ENCODE data around the gene USP14.
"Not testable (repeated sequence)": the region's sequence is repeated elsewhere in the genome, so short reads cannot be mapped to it uniquely, and the experiment has no call there.

Gene USP14

DNA sequence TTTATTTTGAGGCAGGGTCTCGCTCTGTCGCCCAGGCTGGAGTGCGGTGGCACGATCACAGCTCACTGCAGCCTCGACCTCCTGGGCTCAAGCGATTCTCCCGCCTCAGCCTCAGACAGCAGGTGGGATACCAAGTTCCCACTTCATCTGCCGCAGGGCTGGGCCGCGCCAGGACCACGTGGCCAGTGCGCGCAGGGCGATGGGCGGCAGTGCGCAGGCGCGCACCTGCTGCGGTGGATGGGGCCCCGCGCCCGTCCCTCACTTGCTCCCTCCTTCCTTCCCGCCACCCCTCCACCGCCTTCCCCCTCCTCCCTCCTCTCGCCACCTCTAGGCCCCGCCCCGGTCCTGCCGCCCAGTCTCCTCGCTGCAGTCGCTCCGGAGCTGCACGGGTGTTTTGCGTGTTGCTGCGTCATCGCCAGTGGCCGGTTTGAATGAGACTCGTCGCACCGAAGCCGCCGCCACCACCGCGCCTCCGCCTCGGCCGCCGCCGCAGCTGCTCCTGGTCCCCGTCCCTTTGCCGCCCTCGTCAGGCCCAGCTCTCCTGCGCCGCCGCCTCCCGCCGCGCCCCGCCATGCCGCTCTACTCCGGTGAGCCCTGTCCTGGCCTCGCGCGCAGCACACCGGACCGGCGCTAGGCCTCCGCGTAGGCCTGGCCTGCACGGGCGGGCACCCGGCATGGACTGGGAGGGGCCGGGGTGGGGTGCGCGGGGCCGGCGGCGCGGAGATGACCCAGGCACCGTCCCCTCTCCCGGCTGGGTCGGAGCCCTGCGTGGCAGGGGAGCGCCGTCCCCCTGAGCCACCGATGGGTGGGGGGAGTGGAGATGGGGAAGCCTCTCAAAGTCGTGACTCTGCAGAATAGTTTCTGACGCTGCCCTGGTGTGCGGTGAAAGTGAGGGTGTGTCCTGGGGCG is at the start of gene USP14:
Gene USP14 (plus strand): TSS at position 430 of the 909 bp plus-strand sequence. CDS start 142 bp downstream, at position 572.
- DNase-seq (ENCODE audit: low read depth, low spot score): peak; percentile 99

DNA sequence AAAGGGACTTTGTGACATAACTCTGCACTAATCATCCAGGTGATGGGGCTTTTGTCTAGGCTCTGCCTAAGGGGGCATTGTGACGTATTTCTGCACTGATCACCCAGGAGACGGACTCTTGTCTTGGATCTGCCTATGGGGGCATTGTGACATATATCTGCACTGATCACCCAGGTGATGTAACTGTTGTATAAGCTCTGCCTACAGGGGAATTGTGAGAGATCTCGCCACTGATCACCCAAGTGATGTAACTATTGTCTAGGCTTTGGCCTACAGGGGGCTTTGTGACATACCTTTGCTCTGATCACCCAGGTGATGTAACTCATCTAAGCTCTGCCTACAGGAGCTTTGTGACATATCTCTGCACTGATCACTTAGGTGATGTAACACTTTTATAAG is 49.7 kb upstream of the USP14 start:
- DNase-seq (ENCODE audit: low read depth, low spot score): not testable (repeated sequence)

DNA sequence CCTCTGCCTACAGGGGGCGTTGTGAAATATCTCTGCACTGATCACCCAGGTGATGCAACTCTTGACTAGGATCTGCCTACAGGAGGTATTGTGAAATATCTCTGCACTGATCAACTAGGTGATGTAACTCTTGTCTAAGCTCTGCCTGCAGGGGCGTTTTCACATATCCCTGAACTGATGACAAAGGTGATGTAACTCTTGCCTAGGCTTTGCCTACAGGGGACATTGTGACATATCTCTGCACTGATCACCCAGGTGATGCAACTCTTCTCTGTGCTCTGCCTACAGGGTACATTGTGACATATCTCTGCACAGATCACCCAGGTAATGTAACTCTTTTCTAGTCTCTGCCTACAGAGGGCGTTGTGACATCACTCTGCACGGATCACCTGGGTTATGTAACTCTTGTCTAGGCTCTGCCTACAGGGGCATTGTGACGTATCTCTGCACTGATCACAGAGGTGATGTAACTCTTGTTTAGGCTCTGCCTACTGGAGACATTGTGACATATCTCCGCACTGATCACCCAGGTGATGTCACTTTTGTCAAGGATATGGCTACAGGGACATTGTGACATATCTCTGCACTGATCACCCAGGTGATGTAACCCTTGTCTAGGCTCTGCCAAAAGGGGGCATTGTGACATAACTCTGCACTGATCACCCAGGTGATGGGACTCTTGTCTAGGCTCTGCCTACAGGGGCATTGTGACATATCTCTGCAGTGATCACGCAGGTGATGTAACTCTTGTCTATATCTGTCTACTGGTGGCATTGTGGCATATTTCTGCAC is 49.0 kb upstream of the USP14 start:
- not testable (repeated sequence) for DNase-seq (ENCODE audit: low read depth, low spot score)

- not testable (repeated sequence) for DNase-seq (ENCODE audit: low read depth, low spot score)
These were observed 48.5 kb upstream of the USP14 start for GRCh38 chr18:109922-110261.

DNA sequence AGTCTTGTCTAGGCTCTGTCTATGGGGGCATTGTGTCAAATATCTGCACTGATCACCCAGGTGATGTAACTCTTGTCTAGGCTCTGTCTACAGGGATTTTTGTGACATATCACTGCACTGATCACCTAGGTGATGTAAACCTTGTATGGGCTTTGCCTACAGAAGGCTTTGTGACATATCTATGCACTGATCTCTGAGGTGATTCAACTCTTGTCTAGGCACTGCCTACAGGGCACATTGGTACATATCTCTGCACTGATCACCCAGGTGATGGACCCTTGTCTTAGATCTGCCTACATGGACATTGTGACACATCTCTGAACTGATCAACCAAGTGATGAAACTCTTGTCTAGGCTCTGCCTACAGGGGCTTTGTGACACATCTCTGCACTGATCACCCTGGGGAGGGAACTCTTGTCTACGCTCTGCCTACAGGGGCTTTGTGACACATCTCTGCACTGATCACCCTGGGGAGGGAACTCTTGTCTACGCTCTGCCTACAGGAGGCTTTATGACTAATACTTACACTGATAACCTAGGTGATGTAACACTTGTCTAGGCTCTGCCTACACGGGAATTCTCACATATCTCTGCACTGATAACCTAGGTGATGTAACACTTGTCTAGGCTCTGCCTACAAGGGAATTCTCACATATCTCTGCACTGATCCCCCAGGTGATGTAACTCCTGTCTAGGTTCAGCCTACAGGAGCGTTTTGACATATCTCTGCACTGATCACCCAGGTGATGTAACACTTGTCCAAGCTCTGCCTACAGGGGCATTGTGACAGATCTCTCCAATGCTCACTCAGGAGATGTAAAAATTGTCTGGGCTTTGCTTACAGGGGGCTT is 47.8 kb upstream of the USP14 start:
- not testable (repeated sequence) for DNase-seq (ENCODE audit: low read depth, low spot score)

DNA sequence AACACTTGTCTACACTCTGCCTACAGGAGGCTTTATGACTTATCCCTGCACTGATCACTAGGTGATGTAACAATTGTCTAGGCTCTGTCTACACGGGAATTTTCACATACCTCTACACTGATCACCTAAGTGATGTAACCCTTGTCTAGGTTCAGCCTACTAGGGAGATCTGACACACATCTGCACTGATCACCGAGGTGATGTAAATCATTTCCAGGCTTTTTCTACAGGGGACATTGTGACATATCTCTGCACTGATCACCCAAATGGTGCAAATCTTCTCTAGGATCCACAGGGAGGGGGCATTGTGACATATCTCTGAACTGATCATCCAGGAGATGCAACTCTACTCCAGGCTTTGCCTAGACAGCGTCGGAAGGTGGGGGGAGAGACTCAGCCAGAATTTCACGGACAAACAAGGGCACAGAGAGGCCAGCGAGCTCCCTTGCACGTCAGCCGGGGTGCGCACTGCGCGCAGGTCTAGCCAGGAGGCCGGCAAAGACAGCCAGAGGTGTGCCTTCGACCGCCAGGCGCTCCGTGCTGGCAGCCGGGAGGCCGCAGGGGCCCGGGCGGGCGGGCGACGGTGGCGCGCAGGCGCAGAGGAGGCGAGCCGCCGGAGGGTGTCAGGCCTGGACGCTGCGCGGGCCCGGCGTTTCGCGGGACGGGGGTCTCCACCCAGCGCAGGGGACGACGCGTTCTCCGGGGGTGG is 46.9 kb upstream of the USP14 start:
- DNase-seq (ENCODE audit: low read depth, low spot score): peak; percentile 87

- DNase-seq (ENCODE audit: low read depth, low spot score): not testable (repeated sequence)
These were observed 46.2 kb upstream of the USP14 start for GRCh38 chr18:112015-112733.

GRCh38 chr18:120539-121260 is 37.7 kb upstream of the USP14 start:
- DNase-seq (ENCODE audit: low read depth, low spot score): not testable (repeated sequence)

GRCh38 chr18:135045-135444 is 23.3 kb upstream of the USP14 start:
- DNase-seq (ENCODE audit: low read depth, low spot score): no peak

GRCh38 chr18:136433-136832 is 21.9 kb upstream of the USP14 start:
- no peak for DNase-seq (ENCODE audit: low read depth, low spot score)

GRCh38 chr18:137327-137726 is 21.0 kb upstream of the USP14 start:
- no peak for DNase-seq (ENCODE audit: low read depth, low spot score)

DNA sequence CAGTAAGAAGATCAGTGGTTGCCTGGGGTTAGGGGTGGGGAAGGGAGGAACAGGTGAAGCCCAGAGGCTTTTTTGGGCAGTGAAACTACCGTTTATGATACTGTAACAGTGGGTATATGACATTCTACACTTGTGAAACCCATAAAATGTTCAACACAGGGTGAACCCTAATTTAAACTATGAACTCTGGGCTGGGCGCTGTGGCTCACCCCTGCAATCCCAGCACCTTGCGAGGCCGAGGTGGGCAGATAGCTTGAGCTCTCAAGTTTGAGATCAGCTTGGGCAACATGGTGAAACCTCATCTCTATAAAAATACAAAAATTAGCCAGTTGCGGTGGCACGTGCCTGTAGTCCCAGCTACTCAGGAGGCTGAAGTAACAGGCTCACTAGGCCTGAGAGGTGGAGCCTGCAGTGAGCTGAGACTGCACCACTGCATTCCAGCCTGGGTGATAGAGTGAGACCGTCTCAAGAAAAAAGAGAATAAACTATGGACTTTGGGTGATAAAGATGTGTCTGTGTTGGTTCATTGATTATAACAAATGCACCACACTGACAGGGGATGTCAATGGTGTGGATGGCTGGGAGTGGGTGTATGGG is 17.6 kb upstream of the USP14 start:
- DNase-seq (ENCODE audit: low read depth, low spot score): no peak

GRCh38 chr18:142624-143296 is 15.6 kb upstream of the USP14 start:
- not testable (repeated sequence) for DNase-seq (ENCODE audit: low read depth, low spot score)

- DNase-seq (ENCODE audit: low read depth, low spot score): no peak
These were observed 9.5 kb upstream of the USP14 start for GRCh38 chr18:148841-149240.

DNA sequence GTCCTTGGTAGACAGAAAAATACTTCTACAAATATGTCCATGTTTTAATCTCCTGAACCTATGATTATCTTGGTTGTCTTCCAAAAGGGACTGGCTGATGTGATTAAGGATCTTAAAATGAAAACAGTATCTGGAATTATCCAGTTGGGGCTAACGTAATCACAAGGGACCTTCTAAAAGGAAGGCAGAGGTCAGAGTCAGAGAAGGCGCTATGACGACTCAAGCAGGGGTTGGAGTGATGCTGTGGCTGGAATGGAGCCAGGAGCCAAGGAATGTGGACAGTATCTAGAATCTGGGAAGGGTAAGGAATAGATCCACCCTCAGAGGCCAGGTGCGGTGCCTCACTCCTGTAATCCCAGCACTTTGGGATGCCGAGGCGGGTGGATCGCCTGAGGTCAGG is 4.2 kb upstream of the USP14 start:
- DNase-seq (ENCODE audit: low read depth, low spot score): no peak

DNA sequence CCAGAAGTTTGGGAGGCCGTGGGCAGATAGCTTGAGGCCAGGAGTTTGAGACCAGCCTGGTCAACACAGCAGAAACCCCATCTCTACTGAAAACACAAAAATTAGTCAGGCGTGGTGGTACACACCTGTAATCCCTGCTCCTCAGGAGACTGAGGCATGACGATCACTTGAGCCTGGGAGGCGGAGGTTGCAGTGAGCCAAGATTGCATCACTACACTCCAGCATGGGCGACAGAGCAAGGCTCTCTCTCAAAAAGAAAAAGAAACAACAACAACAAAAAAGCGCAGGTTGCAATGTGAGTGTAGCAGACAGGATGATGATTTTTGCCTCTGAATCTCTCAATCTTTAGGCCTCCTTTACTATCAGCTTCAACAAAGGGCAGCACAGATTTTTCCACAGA is 2.7 kb upstream of the USP14 start:
- DNase-seq (ENCODE audit: low read depth, low spot score): no peak

DNA sequence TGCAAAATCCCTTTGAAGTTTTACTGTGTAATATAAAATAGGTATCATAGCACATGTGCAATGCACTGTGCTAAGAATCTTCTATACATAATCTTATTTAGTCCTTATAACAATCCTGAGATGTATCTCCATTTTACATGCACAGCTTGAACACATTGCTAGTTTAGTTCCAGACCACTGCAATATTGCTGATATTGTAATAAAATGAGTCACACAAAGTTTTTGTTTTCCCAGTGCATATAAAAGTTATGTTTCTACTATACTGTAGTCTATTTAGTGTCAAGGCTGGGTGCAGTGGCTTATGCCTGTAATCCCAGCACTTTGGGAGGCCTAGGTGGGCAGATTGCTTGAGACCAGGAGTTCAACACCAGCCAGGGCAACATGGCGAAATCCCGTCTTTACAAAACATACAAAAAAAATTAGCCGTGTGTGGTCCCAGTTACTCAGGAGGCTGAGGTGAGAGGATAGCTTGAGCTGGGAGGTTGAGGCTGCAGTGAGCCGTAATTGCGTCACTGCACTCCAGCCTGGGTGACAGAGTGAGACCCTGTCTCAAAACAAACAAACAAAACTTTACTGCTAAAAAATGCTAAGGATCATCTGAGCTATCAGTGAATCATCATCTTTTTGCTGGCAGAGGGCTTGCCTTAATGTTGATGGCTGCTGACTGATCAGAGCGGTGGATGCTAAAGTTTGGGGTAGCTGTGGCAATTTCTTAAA is 1.7 kb upstream of the USP14 start:
- DNase-seq (ENCODE audit: low read depth, low spot score): no peak

DNA sequence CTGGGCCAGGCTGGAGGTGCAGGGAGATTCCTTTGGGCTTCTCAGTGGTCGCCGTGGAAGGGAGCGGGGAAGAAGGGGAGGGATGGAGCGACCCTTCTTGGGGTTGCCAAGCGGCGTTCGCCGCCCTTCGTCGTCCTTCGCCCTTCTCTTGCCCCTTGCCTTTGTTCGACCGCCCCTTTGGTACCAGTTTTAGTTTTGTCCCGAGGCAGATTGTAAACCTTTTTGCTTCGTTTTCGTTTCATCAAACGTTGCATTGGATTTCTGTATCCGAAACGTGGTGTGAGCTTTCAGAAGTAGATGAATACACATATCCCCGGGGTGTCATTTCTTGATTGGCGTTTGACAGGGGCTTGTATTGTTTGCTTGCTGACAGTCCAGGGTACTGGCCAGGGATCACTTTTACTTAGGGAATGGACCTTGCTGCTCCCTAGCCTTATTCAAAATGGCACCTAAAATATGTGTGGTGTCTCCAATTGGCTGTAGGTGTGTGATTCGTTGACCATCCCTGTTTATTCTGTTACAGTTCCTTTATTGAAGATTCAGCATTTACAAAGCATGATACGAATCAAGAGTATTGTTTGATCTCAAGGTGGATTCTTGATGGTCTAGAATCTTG is 788 bp downstream of the USP14 start:
- peak; percentile 36 for DNase-seq (ENCODE audit: low read depth, low spot score)

All from astrocyte of the hippocampus (primary cell).